C4-2B (cell line): ENCODE results near the gene HNRNPH1.

ENCODE experiments used
- H3K27ac ChIP-seq: fragments of 450-650 bp; 2 replicates; pipeline ENCODE4 v1.5.1; 2017
- CTCF ChIP-seq: fragments of 450-650 bp; conservative IDR thresholded peaks from 2 replicates; pipeline ENCODE4 v1.5.1; 2017; ENCODE audit warnings: mild to moderate bottlenecking
- ZFX ChIP-seq: fragments of 450-650 bp; IDR thresholded peaks from 2 replicates; pipeline ENCODE4 v1.6.1; 2017

The HNRNPH1 gene

GRCh38 chr5:179619776-179620175 lies 3.7 kb downstream of the HNRNPH1 start:
- no peak overlapping the region for H3K27ac ChIP-seq
- TF ChIP-seq ZFX, result no peak
- no peak for TF ChIP-seq CTCF

- H3K27ac ChIP-seq, result no peak overlapping the region
- TF ChIP-seq ZFX (no peak), CTCF (no peak)
Observed at GRCh38 chr5:179618923-179619554, 4.4 kb downstream of the HNRNPH1 start.

- no peak overlapping the region for H3K27ac ChIP-seq
- TF ChIP-seq CTCF (no peak), ZFX (no peak)
Observed at GRCh38 chr5:179617930-179618329, 5.5 kb downstream of the HNRNPH1 start.

- no peak overlapping the region for H3K27ac ChIP-seq
- TF ChIP-seq CTCF (no peak), ZFX (no peak)
Observed at GRCh38 chr5:179616002-179616594, 7.4 kb downstream of the HNRNPH1 start.

GRCh38 chr5:179615203-179615602 lies 8.3 kb downstream of the HNRNPH1 start:
- TF ChIP-seq ZFX, result no peak
- no peak for TF ChIP-seq CTCF
- no peak overlapping the region for H3K27ac ChIP-seq

- no peak overlapping the region for H3K27ac ChIP-seq
- no peak for TF ChIP-seq CTCF
- no peak for TF ChIP-seq ZFX
Observed at GRCh38 chr5:179614745-179615144, 8.7 kb downstream of the HNRNPH1 start.

GRCh38 chr5:179613460-179614071 lies 9.9 kb downstream of the HNRNPH1 start:
- TF ChIP-seq ZFX, result no peak
- TF ChIP-seq CTCF, result no peak

More at GRCh38 chr5:179613460-179614071, 9.9 kb downstream of the HNRNPH1 start:
- H3K27ac ChIP-seq, result no peak overlapping the region
